ENCODE results near the gene STK32B. TPM values are rescaled to one million over a fixed set of nuclear protein-coding genes. Genes with fewer than 3 reads are reported as not detected.

Gene STK32B
- total RNA-seq, 1 experiment from 2014 or later: 15.1 TPM

- no peak for TF ChIP-seq CTCF (conservative IDR thresholded peaks at IDR 0.05; ENCODE audit: low read depth, low read length)
- TF ChIP-seq EZH2 (IDR thresholded peaks at IDR 0.05; ENCODE audit: borderline replicate concordance, low read depth, low read length, poor library complexity, severe bottlenecking): no peak
- no TSS peak for BruUV-seq (replicated peaks)
- Histone ChIP-seq H3K27me3 (replicated peaks; ENCODE audit: insufficient read depth, low read depth, low read length, poor library complexity) (no peaks in the 10 kb centered on the region), H3K9me3 (ENCODE audit: low read depth, low read length, poor library complexity, severe bottlenecking) (peaks cover 7% of the 10 kb centered on the region), H3K4me3 (ENCODE audit: low read depth, low read length, poor library complexity, severe bottlenecking) (no peak overlapping the region), H3K4me1 (ENCODE audit: insufficient read depth, low read length, poor library complexity, severe bottlenecking) (peaks cover 36% of the 10 kb centered on the region), H3K27ac (ENCODE audit: low read depth, low read length, poor library complexity, severe bottlenecking) (no peak overlapping the region), H3K36me3 (ENCODE audit: insufficient read depth, low read length, poor library complexity, severe bottlenecking) (no peaks in the 10 kb centered on the region)
- CTCF ChIA-PET: no interaction called here
- intact Hi-C loops (cut with micrococcal nuclease; ENCODE audit: unreplicated experiment): no loop called here
- DNase-seq (ENCODE audit: low spot score): no peak
- POLR2A ChIA-PET (ENCODE audit: low non-redundant PET): no interaction called here
Observed at GRCh38 chr4:5217421-5217820, 166.1 kb downstream of the STK32B start.

DNA sequence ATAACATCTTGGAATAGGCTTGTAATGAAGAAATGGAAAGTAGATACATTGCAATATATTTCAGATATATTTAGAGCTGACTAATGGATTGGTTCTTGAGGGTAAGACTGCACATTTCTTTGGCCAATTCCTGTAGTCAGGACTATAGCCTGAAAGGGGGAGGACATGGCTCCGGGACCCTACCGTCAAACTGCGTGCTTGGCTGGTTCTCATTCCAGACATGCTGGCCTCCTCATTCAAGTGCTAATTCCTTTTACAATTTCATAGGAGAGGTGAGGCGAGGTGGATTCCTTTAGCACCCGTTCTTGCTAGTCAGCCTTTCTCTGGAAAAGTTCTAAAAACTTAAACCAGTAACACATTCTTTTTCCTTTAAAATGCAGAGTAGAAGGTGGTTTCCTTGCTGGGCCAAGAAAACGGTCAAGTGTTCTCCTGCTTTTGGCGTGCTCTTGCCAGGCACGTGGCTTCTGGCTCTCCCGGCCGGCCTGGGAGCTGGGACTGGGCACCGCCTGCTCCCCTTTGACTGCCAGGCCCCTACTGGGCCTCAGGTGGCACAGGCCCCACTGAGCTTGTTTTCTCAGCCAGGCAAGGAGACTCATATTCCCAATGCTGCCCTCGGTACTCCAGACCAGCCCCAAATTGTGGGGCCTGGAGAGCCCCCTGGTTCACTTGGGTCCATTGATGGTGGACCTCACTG is 167.2 kb downstream of the STK32B start:
- POLR2A ChIA-PET (ENCODE audit: low non-redundant PET): no interaction called here
- Histone ChIP-seq H3K27me3 (replicated peaks; ENCODE audit: insufficient read depth, low read depth, low read length, poor library complexity) (no peaks in the 10 kb centered on the region), H3K9me3 (ENCODE audit: low read depth, low read length, poor library complexity, severe bottlenecking) (peaks cover 8% of the 10 kb centered on the region), H3K4me3 (ENCODE audit: low read depth, low read length, poor library complexity, severe bottlenecking) (no peak overlapping the region), H3K27ac (ENCODE audit: low read depth, low read length, poor library complexity, severe bottlenecking) (no peak overlapping the region), H3K36me3 (ENCODE audit: insufficient read depth, low read length, poor library complexity, severe bottlenecking) (no peaks in the 10 kb centered on the region), H3K4me1 (ENCODE audit: insufficient read depth, low read length, poor library complexity, severe bottlenecking) (peaks cover 25% of the 10 kb centered on the region)
- BruUV-seq (replicated peaks): no TSS peak
- CTCF ChIA-PET: no interaction called here
- DNase-seq (ENCODE audit: low spot score): no peak
- no peak for TF ChIP-seq CTCF (conservative IDR thresholded peaks at IDR 0.05; ENCODE audit: low read depth, low read length)
- intact Hi-C loops (cut with micrococcal nuclease; ENCODE audit: unreplicated experiment): no loop called here

DNA sequence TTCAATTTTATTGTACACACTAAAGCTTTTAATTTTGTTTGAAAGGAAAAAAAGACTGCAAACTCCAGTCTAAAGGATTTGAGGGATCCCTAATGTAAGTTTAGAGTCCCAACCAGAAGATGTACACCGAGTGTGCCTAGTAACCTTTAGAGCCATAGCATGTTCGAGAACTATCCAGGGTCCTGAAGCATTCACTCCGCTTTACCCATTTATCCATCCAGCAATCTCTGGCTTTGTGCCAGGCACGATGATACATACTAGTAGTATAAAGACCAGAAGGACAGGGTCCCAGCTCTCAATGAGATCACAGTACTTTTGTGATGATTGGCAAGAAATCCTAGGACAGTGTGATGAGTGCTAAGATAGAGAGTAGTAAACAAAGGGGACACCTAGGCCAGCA is 168.7 kb downstream of the STK32B start:
- H3K27ac ChIP-seq (ENCODE audit: low read depth, low read length, poor library complexity, severe bottlenecking): no peak overlapping the region
- CTCF ChIA-PET: no interaction called here
- POLR2A ChIA-PET (ENCODE audit: low non-redundant PET): no interaction called here
- intact Hi-C loops (cut with micrococcal nuclease; ENCODE audit: unreplicated experiment): loop anchor here (10.0 kb wide), 1 partner anchor 165 kb away; the partner anchor contains the start of gene STK32B
- H3K9me3 ChIP-seq (ENCODE audit: low read depth, low read length, poor library complexity, severe bottlenecking): peaks cover 8% of the 10 kb centered on the region
- peaks cover 25% of the 10 kb centered on the region for H3K4me1 ChIP-seq (ENCODE audit: insufficient read depth, low read length, poor library complexity, severe bottlenecking)
- no peaks in the 10 kb centered on the region for H3K27me3 ChIP-seq (replicated peaks; ENCODE audit: insufficient read depth, low read depth, low read length, poor library complexity)
- TF ChIP-seq EZH2 (IDR thresholded peaks at IDR 0.05; ENCODE audit: borderline replicate concordance, low read depth, low read length, poor library complexity, severe bottlenecking): no peak
- no peak for TF ChIP-seq CTCF (conservative IDR thresholded peaks at IDR 0.05; ENCODE audit: low read depth, low read length)
- no peaks in the 10 kb centered on the region for H3K36me3 ChIP-seq (ENCODE audit: insufficient read depth, low read length, poor library complexity, severe bottlenecking)
- no peak overlapping the region for H3K4me3 ChIP-seq (ENCODE audit: low read depth, low read length, poor library complexity, severe bottlenecking)
- no TSS peak for BruUV-seq (replicated peaks)
- peak; percentile 78 for DNase-seq (ENCODE audit: low spot score)

All from A673 (cell line).